SK-N-SH treated with all-trans-retinoic acid at 6 μM for 48 hours (cell line): ENCODE measurements around the gene CSHL1.

Experiments
- ATAC-seq: fragments of 200-7000 bp; cut with Tn5 transposase; 3 replicates; pipeline ENCODE4 v1.9.1; 2020; ENCODE audit warnings: mild to moderate bottlenecking, moderate library complexity
- BACH2 ChIP-seq: fragments of 250-450 bp; sonication (Bioruptor Pico); IDR thresholded peaks from 2 replicates; pipeline ENCODE4 v1.9.0; 2021; ENCODE audit warnings: mild to moderate bottlenecking, borderline replicate concordance
- CREB5 ChIP-seq: fragments of 250-450 bp; sonication (Bioruptor Pico); IDR thresholded peaks from 2 replicates; pipeline ENCODE4 v1.5.1; 2020; ENCODE audit warnings: low read depth, mild to moderate bottlenecking, moderate library complexity
- CSDC2 ChIP-seq: fragments of 250-450 bp; sonication (Bioruptor Pico); IDR thresholded peaks from 2 replicates; pipeline ENCODE4 v1.5.0; 2020; ENCODE audit warnings: mild to moderate bottlenecking, moderate library complexity
- CSRNP3 ChIP-seq: fragments of 250-450 bp; sonication (Bioruptor Pico); IDR thresholded peaks from 2 replicates; pipeline ENCODE4 v1.5.1; 2021; ENCODE audit warnings: mild to moderate bottlenecking, moderate library complexity
- ESRRG ChIP-seq: fragments of 250-450 bp; sonication (Bioruptor Pico); IDR thresholded peaks from 2 replicates; pipeline ENCODE4 v1.6.1; 2021; ENCODE audit warnings: mild to moderate bottlenecking
- GLIS3 ChIP-seq: fragments of 250-450 bp; sonication (Bioruptor Pico); IDR thresholded peaks from 2 replicates; pipeline ENCODE4 v1.5.0; 2020; ENCODE audit warnings: mild to moderate bottlenecking, moderate library complexity
- ISL1 ChIP-seq: fragments of 250-450 bp; sonication (Bioruptor Pico); IDR thresholded peaks from 2 replicates; pipeline ENCODE4 v2.1.2; 2022; ENCODE audit warnings: mild to moderate bottlenecking, moderate library complexity
- OSR1 ChIP-seq: fragments of 250-450 bp; sonication (Bioruptor Pico); IDR thresholded peaks from 2 replicates; pipeline ENCODE4 v1.8.0; 2022; ENCODE audit warnings: moderate library complexity, mild to moderate bottlenecking, inconsistent platforms
- PATZ1 ChIP-seq: fragments of 250-450 bp; sonication (Bioruptor Pico); IDR thresholded peaks from 2 replicates; pipeline ENCODE4 v1.8.0; 2020; ENCODE audit warnings: mild to moderate bottlenecking, moderate library complexity, borderline replicate concordance
- RARB ChIP-seq: fragments of 250-450 bp; sonication (Bioruptor Pico); IDR thresholded peaks from 2 replicates; pipeline ENCODE4 v1.8.0; 2021; ENCODE audit warnings: mild to moderate bottlenecking, moderate library complexity
- SNAI2 ChIP-seq: fragments of 250-450 bp; sonication (Bioruptor Pico); IDR thresholded peaks from 2 replicates; pipeline ENCODE4 v1.5.0; 2020; ENCODE audit warnings: mild to moderate bottlenecking, moderate library complexity
- TCF4 ChIP-seq: fragments of 250-450 bp; sonication (Bioruptor Pico); IDR thresholded peaks from 2 replicates; pipeline ENCODE4 v1.8.0; 2021; ENCODE audit warnings: mild to moderate bottlenecking, moderate library complexity, borderline replicate concordance
- TOX ChIP-seq: fragments of 250-450 bp; sonication (Bioruptor Pico); IDR thresholded peaks from 2 replicates; pipeline ENCODE4 v1.8.0; 2021; ENCODE audit warnings: mild to moderate bottlenecking, moderate library complexity, borderline replicate concordance
- TSHZ2 ChIP-seq: fragments of 250-450 bp; sonication (Bioruptor Pico); IDR thresholded peaks from 2 replicates; pipeline ENCODE4 v1.5.0; 2020; ENCODE audit warnings: mild to moderate bottlenecking, moderate library complexity
- ZC3H10 ChIP-seq: fragments of 250-450 bp; sonication (Bioruptor Pico); IDR thresholded peaks from 2 replicates; pipeline ENCODE4 v1.5.1; 2021; ENCODE audit warnings: mild to moderate bottlenecking, moderate library complexity
- ZFP3 ChIP-seq: fragments of 250-450 bp; sonication (Bioruptor Pico); IDR thresholded peaks from 2 replicates; pipeline ENCODE4 v1.5.0; 2020; ENCODE audit warnings: mild to moderate bottlenecking, moderate library complexity
- ZFP30 ChIP-seq: fragments of 450-650 bp; formaldehyde crosslinking; IDR thresholded peaks from 2 replicates; pipeline ENCODE4 v1.5.0; 2022; ENCODE audit warnings: mild to moderate bottlenecking, moderate library complexity
- ZNF565 ChIP-seq: fragments of 450-650 bp; formaldehyde crosslinking; conservative IDR thresholded peaks from 2 replicates; pipeline ENCODE4 v1.5.0; 2020; ENCODE audit warnings: low read depth, mild to moderate bottlenecking, moderate library complexity
- ZNF70 ChIP-seq: fragments of 450-650 bp; formaldehyde crosslinking; IDR thresholded peaks from 2 replicates; pipeline ENCODE4 v1.5.0; 2020; ENCODE audit warnings: mild to moderate bottlenecking, moderate library complexity
- ZNF8 ChIP-seq: fragments of 450-650 bp; formaldehyde crosslinking; IDR thresholded peaks from 2 replicates; pipeline ENCODE4 v1.5.0; 2020; ENCODE audit warnings: mild to moderate bottlenecking, moderate library complexity
- TF ChIP-seq, protein P1 (sequence below): fragments of 250-450 bp; sonication (Bioruptor Pico); IDR thresholded peaks from 2 replicates; pipeline ENCODE4 v1.8.0; 2021; ENCODE audit warnings: low read depth, mild to moderate bottlenecking, moderate library complexity, borderline replicate concordance

Gene CSHL1

GRCh38 chr17:63940584-63940983 lies 29.5 kb upstream of the CSHL1 start:
- TF ChIP-seq ZNF70 (CRISPR knock-in tag) (no peak), ZC3H10 (no peak), ZFP30 (CRISPR knock-in tag) (no peak), ISL1 (no peak), CSRNP3 (no peak), TOX (CRISPR knock-in tag) (no peak), SNAI2 (no peak)
- TF ChIP-seq, protein P1, sequence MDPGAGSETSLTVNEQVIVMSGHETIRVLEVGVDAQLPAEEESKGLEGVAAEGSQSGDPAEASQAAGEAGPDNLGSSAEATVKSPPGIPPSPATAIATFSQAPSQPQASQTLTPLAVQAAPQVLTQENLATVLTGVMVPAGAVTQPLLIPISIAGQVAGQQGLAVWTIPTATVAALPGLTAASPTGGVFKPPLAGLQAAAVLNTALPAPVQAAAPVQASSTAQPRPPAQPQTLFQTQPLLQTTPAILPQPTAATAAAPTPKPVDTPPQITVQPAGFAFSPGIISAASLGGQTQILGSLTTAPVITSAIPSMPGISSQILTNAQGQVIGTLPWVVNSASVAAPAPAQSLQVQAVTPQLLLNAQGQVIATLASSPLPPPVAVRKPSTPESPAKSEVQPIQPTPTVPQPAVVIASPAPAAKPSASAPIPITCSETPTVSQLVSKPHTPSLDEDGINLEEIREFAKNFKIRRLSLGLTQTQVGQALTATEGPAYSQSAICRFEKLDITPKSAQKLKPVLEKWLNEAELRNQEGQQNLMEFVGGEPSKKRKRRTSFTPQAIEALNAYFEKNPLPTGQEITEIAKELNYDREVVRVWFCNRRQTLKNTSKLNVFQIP (CRISPR knock-in tag) = no peak
- TF ChIP-seq, all 23 proteins: peak for 0

GRCh38 chr17:63939884-63940283 lies 28.8 kb upstream of the CSHL1 start:
- TF ChIP-seq BACH2 (CRISPR knock-in tag) = no peak
- no peak for TF ChIP-seq ZC3H10
- no peak for TF ChIP-seq ZFP30 (CRISPR knock-in tag)
- no peak for TF ChIP-seq ISL1
- TF ChIP-seq, protein P1 (CRISPR knock-in tag) = no peak
- ATAC-seq = no peak; the same call in 2 of the 3 replicates

More at GRCh38 chr17:63940584-63940983, 29.5 kb upstream of the CSHL1 start:
- no peak for ATAC-seq

DNA sequence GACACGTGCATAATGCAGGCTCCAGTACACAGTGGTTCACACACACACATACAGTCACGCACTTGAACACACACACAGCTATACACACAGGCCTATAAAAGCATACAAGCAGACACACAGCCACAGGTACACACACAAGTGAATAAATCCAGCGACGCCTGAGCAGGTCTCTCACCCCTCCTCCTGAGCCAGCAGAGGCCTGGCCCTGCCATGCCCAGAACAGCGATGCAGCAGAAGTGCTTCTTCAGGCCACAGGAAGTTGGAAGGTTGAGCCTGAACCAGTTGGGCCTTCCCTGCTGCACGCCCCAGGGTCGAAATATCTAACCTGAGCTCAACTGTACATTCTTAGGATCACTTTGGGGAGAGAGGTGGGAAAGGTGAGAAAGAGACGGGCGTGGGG lies 28.3 kb upstream of the CSHL1 start:
- no peak; the same call in 2 of the 3 replicates for ATAC-seq
- no peak for TF ChIP-seq GLIS3 (CRISPR knock-in tag)
- TF ChIP-seq ESRRG (CRISPR knock-in tag) = no peak
- TF ChIP-seq SNAI2 = no peak
- no peak for TF ChIP-seq ISL1
- no peak for TF ChIP-seq CSDC2 (CRISPR knock-in tag)
- no peak for TF ChIP-seq ZNF70 (CRISPR knock-in tag)
- no peak for TF ChIP-seq ZNF565 (CRISPR knock-in tag)
- TF ChIP-seq, all 23 proteins: peak for 0

DNA sequence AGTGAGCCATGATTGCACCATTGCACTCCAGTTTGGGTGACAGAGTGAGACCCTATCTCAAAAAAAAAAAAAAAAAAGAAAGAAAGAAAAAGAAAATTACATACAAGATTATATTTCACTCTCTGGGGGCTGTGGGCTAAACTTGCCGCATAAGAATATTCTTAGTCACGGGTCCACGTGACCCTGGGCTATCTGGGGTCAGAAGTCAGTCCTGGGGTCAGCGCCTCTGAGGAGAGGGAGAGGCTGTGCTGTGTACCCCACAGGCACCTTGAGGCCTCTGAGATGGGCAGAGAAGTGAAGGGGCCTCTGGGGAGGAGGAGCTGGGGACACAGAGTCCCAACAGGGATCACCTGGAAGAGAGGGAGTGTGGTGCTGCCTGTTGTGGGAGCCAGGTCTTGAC lies 26.9 kb upstream of the CSHL1 start:
- TF ChIP-seq CSDC2 (CRISPR knock-in tag) = no peak
- no peak for TF ChIP-seq TCF4
- TF ChIP-seq OSR1 (CRISPR knock-in tag) = no peak
- TF ChIP-seq PATZ1 = no peak
- TF ChIP-seq, protein P1 (CRISPR knock-in tag) = no peak
- no peak for TF ChIP-seq ZNF70 (CRISPR knock-in tag)
- TF ChIP-seq CREB5 = no peak
- no peak for TF ChIP-seq ZFP3 (CRISPR knock-in tag)
- no peak for TF ChIP-seq RARB
- TF ChIP-seq TSHZ2 (CRISPR knock-in tag) = no peak
- TF ChIP-seq BACH2 (CRISPR knock-in tag) = no peak
- TF ChIP-seq ZFP30 (CRISPR knock-in tag) = no peak
- no peak for TF ChIP-seq ZNF8 (CRISPR knock-in tag)

More for the DNA sequence above, 26.9 kb upstream of the CSHL1 start:
- ATAC-seq = no peak
